Gastroesophageal sphincter (tissue), 4 donors: ENCODE results near the gene ABCC6. TPM values are rescaled to one million over a fixed set of nuclear protein-coding genes. Genes with fewer than 3 reads are reported as not detected.

Experiments used
- ATAC-seq: fragments of 150-250 bp; one replicate; pipeline ENCODE4 v1.9.1; 2016; ENCODE audit warnings: mild to moderate bottlenecking, moderate library complexity
- H3K27ac ChIP-seq, 4 donors: fragments of 200-600 bp; sonication (generic) in 3 of 4; 1 replicate in 3 of 4; 2 replicates in 1 of 4; pipeline ENCODE4 v1.5.1; 2016 to 2019
- H3K27me3 ChIP-seq: fragments of 200-600 bp; sonication (generic); one replicate; pipeline ENCODE4 v1.5.1; 2019
- H3K36me3 ChIP-seq, 2 donors: fragments of 200-600 bp; sonication (generic); one replicate each; pipeline ENCODE4 v1.5.1; 2019; ENCODE audit warnings: control low read depth in 1 of 2
- H3K4me1 ChIP-seq, 3 donors: fragments of 200-600 bp; sonication (generic); 1 replicate in 2 of 3; 2 replicates in 1 of 3; pipeline ENCODE4 v1.5.1; 2016 to 2019; ENCODE audit warnings: control low read depth in 2 of 3
- H3K4me3 ChIP-seq, 2 donors: fragments of 200-600 bp; sonication (generic); one replicate each; pipeline ENCODE4 v1.5.1; 2019; ENCODE audit warnings: mild to moderate bottlenecking in 1 of 2, moderate library complexity in 1 of 2
- H3K9me3 ChIP-seq, 3 donors: fragments of 200-600 bp; sonication (generic); one replicate each; pipeline ENCODE4 v1.5.1; 2017 to 2019; ENCODE audit warnings: control low read depth in 2 of 3
- EP300 ChIP-seq: sonication (generic); formaldehyde crosslinking; IDR thresholded peaks from one replicate; pipeline ENCODE4 v1.6.1; 2017; ENCODE audit warnings: antibody characterized with exemption, mild to moderate bottlenecking
- POLR2A ChIP-seq, 2 donors: fragments of 450-650 bp; IDR thresholded peaks; one replicate each; pipeline ENCODE4 v1.6.1; 2017; ENCODE audit warnings: antibody characterized with exemption in 2 of 2, mild to moderate bottlenecking in 2 of 2, moderate library complexity in 1 of 2
- POLR2AphosphoS5 ChIP-seq: sonication (generic); formaldehyde crosslinking; IDR thresholded peaks from one replicate; pipeline ENCODE4 v1.6.1; 2017; ENCODE audit warnings: antibody characterized with exemption
- WGBS, 2 donors: methylation state at CpG; one replicate each; pipeline ENCODE4 v1.1.5; 2018; ENCODE audit warnings: low coverage in 1 of 2; 5-methylcytosine and 5-hydroxymethylcytosine counted together
- total RNA-seq, 4 donors: library from RNA; depleted of rRNA; stranded (reverse); fragments of >200 nt; gene quantifications; one replicate each; pipeline ENCODE4 v1.1.0, GENCODE V29; 2016
- TF ChIP-seq, protein P1 (sequence below), 4 experiments: fragments of 200-600 bp in 2 of 4; fragments of 450-650 bp in 2 of 4; sonication (generic) in 1 of 4; IDR thresholded peaks; one replicate each; pipeline ENCODE4 v1.5.1; 2017 to 2019; ENCODE audit warnings: antibody characterized with exemption in 4 of 4, mild to moderate bottlenecking in 2 of 4, moderate library complexity in 2 of 4

ABCC6 gene
- total RNA-seq, 4 donors from 2014 or later = 0.93 to 1.0 (median 0.94) TPM

DNA sequence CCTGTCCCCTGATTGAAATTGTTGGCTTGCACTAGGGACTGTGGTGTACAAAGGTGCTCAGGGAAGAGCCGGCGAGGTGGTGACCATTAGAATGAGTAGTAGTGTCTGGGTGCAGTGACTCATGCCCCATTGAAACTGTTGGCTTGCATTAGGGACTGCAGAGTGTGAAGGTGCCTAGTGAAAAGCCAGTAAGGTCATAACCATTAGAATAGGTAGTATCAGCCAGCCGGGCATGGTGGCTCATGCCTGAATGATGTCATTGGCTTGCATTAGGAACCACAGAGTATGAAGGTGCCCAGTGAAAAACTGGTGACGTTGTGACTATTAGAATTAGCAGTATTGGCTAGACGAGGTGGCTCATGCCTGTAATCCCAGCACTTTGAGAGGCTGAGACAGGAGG is 78.9 kb downstream of the ABCC6 start:
- H3K9me3 ChIP-seq = no peaks in the 10 kb centered on the region
- peaks cover 0 to 68% of the 10 kb centered on the region in 2 donors for H3K36me3 ChIP-seq
- ATAC-seq = no peak
- H3K4me1 ChIP-seq = peaks cover 0 to 41% (median 3%) of the 10 kb centered on the region in 3 donors
- WGBS, 2 donors = 68 to 86% methylated on average over 3 to 5 of the region's 5 CpGs
- peak overlapping the region in 1 of 4 donors; percentile 0 for H3K27ac ChIP-seq
- TF ChIP-seq, protein P1, sequence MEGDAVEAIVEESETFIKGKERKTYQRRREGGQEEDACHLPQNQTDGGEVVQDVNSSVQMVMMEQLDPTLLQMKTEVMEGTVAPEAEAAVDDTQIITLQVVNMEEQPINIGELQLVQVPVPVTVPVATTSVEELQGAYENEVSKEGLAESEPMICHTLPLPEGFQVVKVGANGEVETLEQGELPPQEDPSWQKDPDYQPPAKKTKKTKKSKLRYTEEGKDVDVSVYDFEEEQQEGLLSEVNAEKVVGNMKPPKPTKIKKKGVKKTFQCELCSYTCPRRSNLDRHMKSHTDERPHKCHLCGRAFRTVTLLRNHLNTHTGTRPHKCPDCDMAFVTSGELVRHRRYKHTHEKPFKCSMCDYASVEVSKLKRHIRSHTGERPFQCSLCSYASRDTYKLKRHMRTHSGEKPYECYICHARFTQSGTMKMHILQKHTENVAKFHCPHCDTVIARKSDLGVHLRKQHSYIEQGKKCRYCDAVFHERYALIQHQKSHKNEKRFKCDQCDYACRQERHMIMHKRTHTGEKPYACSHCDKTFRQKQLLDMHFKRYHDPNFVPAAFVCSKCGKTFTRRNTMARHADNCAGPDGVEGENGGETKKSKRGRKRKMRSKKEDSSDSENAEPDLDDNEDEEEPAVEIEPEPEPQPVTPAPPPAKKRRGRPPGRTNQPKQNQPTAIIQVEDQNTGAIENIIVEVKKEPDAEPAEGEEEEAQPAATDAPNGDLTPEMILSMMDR (IDR thresholded peaks at IDR 0.05) = no peak
- TF ChIP-seq POLR2A (IDR thresholded peaks at IDR 0.05) = no peak
- no peak for TF ChIP-seq EP300
- no peak for TF ChIP-seq POLR2AphosphoS5
- H3K4me3 ChIP-seq = no peak overlapping the region
- H3K27me3 ChIP-seq = no peaks in the 10 kb centered on the region

DNA sequence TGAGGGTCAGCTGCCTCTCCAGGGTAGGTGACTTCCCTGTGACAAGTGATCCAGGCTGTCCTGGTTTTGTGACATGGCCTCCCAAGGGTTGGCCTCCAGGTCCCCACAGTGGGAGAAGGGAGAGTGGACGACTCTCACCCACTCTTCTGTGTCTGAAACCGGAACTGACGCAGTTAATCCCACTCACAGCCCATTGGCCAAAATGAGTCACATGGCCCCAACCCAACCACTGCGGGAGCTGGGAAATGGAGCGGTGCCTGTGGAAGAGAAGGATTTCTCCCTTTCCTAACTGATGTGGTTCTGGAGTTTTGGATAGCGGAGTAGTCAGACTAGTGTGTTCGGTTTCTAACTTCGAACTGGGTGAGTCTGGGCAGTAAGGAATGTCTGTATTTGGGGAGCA is 79.4 kb downstream of the ABCC6 start:
- TF ChIP-seq POLR2A (IDR thresholded peaks at IDR 0.05) (no peak), EP300 (no peak), POLR2AphosphoS5 (no peak)
- TF ChIP-seq, protein P1 (IDR thresholded peaks at IDR 0.05) = no peak
- no peak overlapping the region for H3K4me3 ChIP-seq
- peaks cover 0 to 73% of the 10 kb centered on the region in 2 donors for H3K36me3 ChIP-seq

DNA sequence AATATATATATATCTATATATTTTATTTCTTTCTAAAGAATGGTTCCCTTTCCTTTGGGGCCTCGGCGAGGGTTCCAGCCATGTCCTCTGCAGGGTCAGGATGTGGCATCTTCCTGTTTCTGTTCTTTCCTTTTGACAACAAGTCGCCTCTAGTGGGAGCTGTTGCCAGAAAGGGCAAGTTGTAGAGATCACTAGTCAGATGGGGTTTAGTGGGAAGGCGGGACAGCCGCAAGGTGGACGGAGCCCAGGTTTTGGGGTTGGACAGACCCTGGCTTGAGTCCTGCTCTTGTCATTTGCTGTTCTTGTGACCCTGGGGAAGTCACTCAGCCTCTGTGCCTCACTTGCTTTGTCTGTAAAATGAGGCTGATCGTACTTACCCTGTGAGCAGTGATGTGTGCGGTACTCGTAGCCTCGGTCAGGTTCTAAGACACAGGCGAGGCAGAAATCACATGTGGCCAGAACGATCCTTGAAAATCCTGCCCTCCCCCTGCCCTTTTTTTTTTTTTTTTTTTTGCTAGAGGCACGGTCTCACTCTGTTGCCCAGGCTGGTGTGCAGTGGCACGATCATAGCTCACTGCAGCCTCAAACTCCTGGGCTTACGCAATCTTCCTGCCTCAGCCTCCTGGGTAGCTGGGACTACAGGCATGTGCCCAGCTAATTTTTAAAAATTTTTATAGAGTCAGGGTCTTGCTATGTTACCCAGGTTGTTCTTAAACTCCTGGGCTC is 80.1 kb downstream of the ABCC6 start:
- no peak for TF ChIP-seq POLR2A (IDR thresholded peaks at IDR 0.05)
- no peak for TF ChIP-seq POLR2AphosphoS5
- TF ChIP-seq EP300 = no peak
- TF ChIP-seq, protein P1 (IDR thresholded peaks at IDR 0.05) = peak in 1 of 4 experiments; percentile 17
- peak overlapping the region in 2 of 4 donors; percentile 0 to 34 for H3K27ac ChIP-seq
- no peak overlapping the region for H3K4me3 ChIP-seq
- H3K36me3 ChIP-seq = peaks cover 0 to 81% of the 10 kb centered on the region in 2 donors
- peaks cover 0 to 29% (median 3%) of the 10 kb centered on the region in 3 donors for H3K4me1 ChIP-seq
- 69 to 87% methylated on average over 3 to 9 of the region's 15 CpGs for WGBS, 2 donors
- H3K27me3 ChIP-seq = no peaks in the 10 kb centered on the region
- H3K9me3 ChIP-seq = no peaks in the 10 kb centered on the region
- no peak for ATAC-seq

More for the DNA sequence above, 79.4 kb downstream of the ABCC6 start:
- no peak for ATAC-seq
- H3K9me3 ChIP-seq = no peaks in the 10 kb centered on the region
- peak overlapping the region in 2 of 4 donors; percentile 0 to 22 for H3K27ac ChIP-seq
- no peaks in the 10 kb centered on the region for H3K27me3 ChIP-seq
- peaks cover 0 to 36% (median 3%) of the 10 kb centered on the region in 3 donors for H3K4me1 ChIP-seq
- WGBS, 2 donors = 68% methylated on average over 5 of the region's 8 CpGs; no CpG with 5 or more reads in 1 of the 2 donors

DNA sequence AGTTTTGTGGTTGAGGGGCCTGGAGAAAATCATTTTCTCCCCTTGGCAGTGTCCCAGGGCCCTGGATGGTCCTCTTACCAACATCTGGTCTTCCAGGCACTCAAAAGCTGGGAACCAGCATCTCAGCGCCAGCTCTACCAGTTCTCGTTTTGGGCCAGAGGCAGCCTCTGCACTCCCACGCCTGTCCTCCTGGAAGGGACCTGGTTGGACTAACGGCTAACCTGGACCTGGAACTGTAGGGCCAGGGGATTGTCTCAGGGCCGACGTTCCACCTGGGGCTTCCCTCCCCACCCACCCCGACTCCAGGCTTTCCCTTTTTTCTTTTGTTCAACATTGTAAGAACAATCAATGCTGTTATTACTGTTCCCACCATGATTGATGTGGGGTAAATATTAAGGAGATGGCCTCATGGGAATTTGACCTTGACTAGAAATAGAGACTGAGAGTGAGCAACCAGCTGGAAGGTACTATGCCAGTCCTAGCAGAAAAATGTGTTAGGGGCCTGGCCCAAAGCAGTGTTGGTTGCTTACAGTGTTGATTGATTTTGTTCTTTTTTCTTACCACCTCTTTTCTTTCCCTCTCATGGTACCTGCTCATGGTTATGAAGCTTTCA is 81.4 kb downstream of the ABCC6 start:
- Histone ChIP-seq H3K27me3 (no peaks in the 10 kb centered on the region), H3K27ac (no peak overlapping the region), H3K36me3 (peaks cover 0 to 94% of the 10 kb centered on the region in 2 donors), H3K9me3 (no peaks in the 10 kb centered on the region), H3K4me1 (peaks cover 0 to 16% (median 0%) of the 10 kb centered on the region in 3 donors), H3K4me3 (no peak overlapping the region)
- WGBS, 2 donors = 93% methylated on average over 3 of the region's 7 CpGs; no CpG with 5 or more reads in 1 of the 2 donors
- TF ChIP-seq POLR2A (IDR thresholded peaks at IDR 0.05) (no peak), POLR2AphosphoS5 (no peak), EP300 (no peak)
- TF ChIP-seq, protein P1 (IDR thresholded peaks at IDR 0.05) = no peak
- no peak for ATAC-seq
